ENCODE results near the gene DHRSX.

DHRSX gene

DNA sequence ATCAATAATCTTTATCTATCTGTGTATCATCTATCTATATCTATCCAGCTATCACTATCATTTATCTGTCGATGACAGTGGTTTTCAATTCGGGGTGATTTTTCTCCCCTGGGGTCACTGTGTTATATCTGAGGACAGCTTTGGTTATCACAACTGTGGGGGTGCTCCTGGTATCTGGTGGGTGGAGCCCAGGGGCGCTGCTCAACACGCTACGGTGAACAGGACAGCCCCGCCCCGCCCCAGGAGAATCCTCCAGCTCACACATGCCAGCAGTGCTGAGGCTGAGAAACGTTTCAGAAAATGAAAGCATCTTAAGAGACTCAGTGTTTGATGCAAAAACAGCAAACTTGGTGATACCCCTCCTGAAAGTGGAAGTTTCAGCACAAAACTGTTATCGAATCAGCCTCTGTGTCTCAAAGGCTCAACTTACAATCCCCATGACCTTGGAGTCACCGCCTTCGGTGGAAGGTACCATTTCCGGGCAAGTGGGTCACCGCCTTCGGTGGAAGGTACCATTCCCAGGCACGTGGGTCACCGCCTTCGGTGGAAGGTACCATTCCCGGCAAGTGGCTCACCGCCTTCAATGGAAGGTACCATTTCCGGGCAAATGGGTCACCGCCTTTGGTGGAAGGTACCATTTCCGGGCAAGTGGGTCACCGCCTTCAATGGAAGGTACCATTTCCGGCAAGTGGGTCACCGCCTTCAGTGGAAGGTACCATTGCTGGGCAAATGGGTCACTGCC is 315.3 kb downstream of the DHRSX start:
- Histone ChIP-seq H3K27me3 (ENCODE audit: insufficient read depth, low read depth) (no peaks in the 10 kb centered on the region), H3K27ac (no peak overlapping the region), H4K20me1 (ENCODE audit: insufficient read depth) (no peaks in the 10 kb centered on the region), H2AFZ (ENCODE audit: low read depth) (no peak overlapping the region), H3K9ac (no peak overlapping the region), H3K4me3 (IDR thresholded peaks at IDR 0.05; ENCODE audit: insufficient read depth, low read depth, low read length) (no peak overlapping the region), H3K79me2 (ENCODE audit: insufficient read depth, low read depth) (no peaks in the 10 kb centered on the region), H3K4me2 (no peak overlapping the region), H3K4me1 (ENCODE audit: low read depth, poor library complexity, severe bottlenecking) (no peaks in the 10 kb centered on the region), H3K36me3 (ENCODE audit: insufficient read depth) (no peaks in the 10 kb centered on the region)
- TF ChIP-seq, protein P1, sequence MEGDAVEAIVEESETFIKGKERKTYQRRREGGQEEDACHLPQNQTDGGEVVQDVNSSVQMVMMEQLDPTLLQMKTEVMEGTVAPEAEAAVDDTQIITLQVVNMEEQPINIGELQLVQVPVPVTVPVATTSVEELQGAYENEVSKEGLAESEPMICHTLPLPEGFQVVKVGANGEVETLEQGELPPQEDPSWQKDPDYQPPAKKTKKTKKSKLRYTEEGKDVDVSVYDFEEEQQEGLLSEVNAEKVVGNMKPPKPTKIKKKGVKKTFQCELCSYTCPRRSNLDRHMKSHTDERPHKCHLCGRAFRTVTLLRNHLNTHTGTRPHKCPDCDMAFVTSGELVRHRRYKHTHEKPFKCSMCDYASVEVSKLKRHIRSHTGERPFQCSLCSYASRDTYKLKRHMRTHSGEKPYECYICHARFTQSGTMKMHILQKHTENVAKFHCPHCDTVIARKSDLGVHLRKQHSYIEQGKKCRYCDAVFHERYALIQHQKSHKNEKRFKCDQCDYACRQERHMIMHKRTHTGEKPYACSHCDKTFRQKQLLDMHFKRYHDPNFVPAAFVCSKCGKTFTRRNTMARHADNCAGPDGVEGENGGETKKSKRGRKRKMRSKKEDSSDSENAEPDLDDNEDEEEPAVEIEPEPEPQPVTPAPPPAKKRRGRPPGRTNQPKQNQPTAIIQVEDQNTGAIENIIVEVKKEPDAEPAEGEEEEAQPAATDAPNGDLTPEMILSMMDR (conservative IDR thresholded peaks at IDR 0.05; ENCODE audit: low read depth, low read length): no peak

DNA sequence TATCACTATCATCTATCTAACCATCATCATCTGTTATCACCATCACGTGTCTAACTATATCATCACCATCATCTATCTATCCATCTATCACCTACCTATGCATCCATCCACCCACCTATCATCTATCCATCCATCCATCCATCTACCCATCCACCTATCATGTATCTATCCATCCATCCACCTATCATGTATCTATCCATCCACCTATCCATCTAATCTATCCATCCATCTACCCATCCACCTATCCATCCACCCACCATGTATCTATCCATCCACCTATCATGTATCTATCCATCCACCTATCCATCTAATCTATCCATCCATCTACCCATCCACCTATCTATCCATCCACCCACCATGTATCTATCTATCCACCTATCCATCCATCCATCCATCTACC is 316.7 kb downstream of the DHRSX start:
- Histone ChIP-seq H3K27ac (no peak overlapping the region), H4K20me1 (ENCODE audit: insufficient read depth) (no peaks in the 10 kb centered on the region), H3K4me2 (no peak overlapping the region), H3K9ac (no peak overlapping the region), H3K79me2 (ENCODE audit: insufficient read depth, low read depth) (no peaks in the 10 kb centered on the region), H3K4me3 (IDR thresholded peaks at IDR 0.05; ENCODE audit: insufficient read depth, low read depth, low read length) (no peak overlapping the region), H3K27me3 (ENCODE audit: insufficient read depth, low read depth) (no peaks in the 10 kb centered on the region), H3K4me1 (ENCODE audit: low read depth, poor library complexity, severe bottlenecking) (no peaks in the 10 kb centered on the region), H2AFZ (ENCODE audit: low read depth) (no peak overlapping the region), H3K36me3 (ENCODE audit: insufficient read depth) (no peaks in the 10 kb centered on the region)
- TF ChIP-seq, protein P1 (conservative IDR thresholded peaks at IDR 0.05; ENCODE audit: low read depth, low read length): no peak

GRCh38 chrX:2183193-2183725 is 317.5 kb downstream of the DHRSX start:
- Histone ChIP-seq H2AFZ (ENCODE audit: low read depth) (no peak overlapping the region), H3K4me1 (ENCODE audit: low read depth, poor library complexity, severe bottlenecking) (no peaks in the 10 kb centered on the region), H3K36me3 (ENCODE audit: insufficient read depth) (no peaks in the 10 kb centered on the region), H3K4me2 (no peak overlapping the region), H3K4me3 (IDR thresholded peaks at IDR 0.05; ENCODE audit: insufficient read depth, low read depth, low read length) (no peak overlapping the region), H3K9ac (no peak overlapping the region), H3K27me3 (ENCODE audit: insufficient read depth, low read depth) (no peaks in the 10 kb centered on the region), H3K79me2 (ENCODE audit: insufficient read depth, low read depth) (no peaks in the 10 kb centered on the region), H4K20me1 (ENCODE audit: insufficient read depth) (no peaks in the 10 kb centered on the region), H3K27ac (no peak overlapping the region)
- TF ChIP-seq, protein P1 (conservative IDR thresholded peaks at IDR 0.05; ENCODE audit: low read depth, low read length): no peak

DNA sequence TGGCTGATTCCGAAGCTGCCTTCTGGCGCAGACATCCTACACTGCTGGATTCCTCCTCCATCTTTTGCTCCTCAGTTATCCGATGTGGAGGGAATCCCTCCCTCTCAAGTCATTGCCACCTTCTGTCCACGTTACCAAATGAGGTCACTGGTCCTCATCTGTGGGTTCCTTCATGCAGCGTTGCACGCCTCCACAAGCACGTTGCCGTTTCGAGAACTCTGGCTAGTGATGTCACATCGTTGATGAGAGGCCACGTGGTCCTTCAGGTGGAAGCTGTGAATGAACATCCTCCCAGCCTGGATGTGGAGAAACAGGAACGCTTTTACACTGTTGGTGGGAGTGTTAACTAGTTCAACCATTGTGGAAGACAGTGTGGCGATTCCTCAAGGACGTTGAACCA is 323.2 kb downstream of the DHRSX start:
- H3K4me2 ChIP-seq: no peak overlapping the region
- no peak overlapping the region for H3K9ac ChIP-seq
- no peaks in the 10 kb centered on the region for H3K4me1 ChIP-seq (ENCODE audit: low read depth, poor library complexity, severe bottlenecking)
- H3K79me2 ChIP-seq (ENCODE audit: insufficient read depth, low read depth): no peaks in the 10 kb centered on the region
- no peak overlapping the region for H2AFZ ChIP-seq (ENCODE audit: low read depth)
- H3K27me3 ChIP-seq (ENCODE audit: insufficient read depth, low read depth): no peaks in the 10 kb centered on the region
- H4K20me1 ChIP-seq (ENCODE audit: insufficient read depth): no peaks in the 10 kb centered on the region
- H3K36me3 ChIP-seq (ENCODE audit: insufficient read depth): no peaks in the 10 kb centered on the region
- H3K4me3 ChIP-seq (IDR thresholded peaks at IDR 0.05; ENCODE audit: insufficient read depth, low read depth, low read length): no peak overlapping the region
- H3K27ac ChIP-seq: no peak overlapping the region
- TF ChIP-seq, protein P1 (conservative IDR thresholded peaks at IDR 0.05; ENCODE audit: low read depth, low read length): no peak
